Activated CD8-positive, alpha-beta T cell treated with anti-CD3 and anti-CD28 coated beads for 36 hours (primary cell): Measurements from ENCODE around the gene TMCC1. TPM values are rescaled to one million over a fixed set of nuclear protein-coding genes. Genes with fewer than 3 reads are reported as not detected.

ENCODE experiments used
- ATAC-seq: fragments of 200-7000 bp; cut with Tn5 transposase; one replicate; pipeline ENCODE4 v1.10.0; 2021; ENCODE audit warnings: mild to moderate bottlenecking, moderate library complexity
- CTCF ChIA-PET: fragments of 350-600 bp; sonication (Branson Sonifier 250); formaldehyde crosslinking; loops from one replicate; lab custom pipeline; 2021; ENCODE audit warnings: antibody characterized with exemption; lab: Charles Lee
- POLR2A ChIA-PET: fragments of 350-600 bp; sonication (Branson Sonifier 250); formaldehyde crosslinking; loops from one replicate; lab custom pipeline; 2021; ENCODE audit warnings: antibody characterized with exemption; lab: Charles Lee
- DNase-seq: peaks from one replicate; pipeline ENCODE4 v3.0.0-alpha.2; 2020
- H3K27ac Mint-ChIP-seq: one replicate; pipeline ENCODE4 v1.8.0; 2021; ENCODE audit warnings: mild to moderate bottlenecking, mixed read lengths
- H3K27me3 Mint-ChIP-seq: one replicate; pipeline ENCODE4 v1.8.0; 2021; ENCODE audit warnings: mixed read lengths
- H3K36me3 Mint-ChIP-seq: one replicate; pipeline ENCODE4 v1.8.0; 2021; ENCODE audit warnings: low read depth, mixed read lengths
- H3K4me1 Mint-ChIP-seq: one replicate; pipeline ENCODE4 v1.8.0; 2021; ENCODE audit warnings: low read depth, mixed read lengths
- H3K4me3 Mint-ChIP-seq: one replicate; pipeline ENCODE4 v1.8.0; 2021; ENCODE audit warnings: mild to moderate bottlenecking, moderate library complexity, mixed read lengths
- H3K9me3 Mint-ChIP-seq: one replicate; pipeline ENCODE4 v1.8.0; 2021; ENCODE audit warnings: mixed read lengths
- CTCF ChIP-seq: fragments of 200-600 bp; IDR thresholded peaks from one replicate; pipeline ENCODE4 v1.8.0; 2022; ENCODE audit warnings: antibody characterized with exemption, mild to moderate bottlenecking
- intact Hi-C: fragments of 100-400 bp; cut with micrococcal nuclease; formaldehyde crosslinking; loops from one replicate; pipeline ENCODE4 v1.10.0; 2022
- total RNA-seq, 2 experiments: library from RNA; stranded (reverse); gene quantifications; one replicate each; pipeline ENCODE4 v1.2.3, GENCODE V29; 2021

TMCC1 gene
- total RNA-seq, 2 experiments from 2014 or later: 14.1 to 18.0 TPM

GRCh38 chr3:129827765-129828164, 65.7 kb downstream of the TMCC1 start:
- Mint-ChIP-seq H3K4me1 (peaks cover 15% of the 10 kb centered on the region), H3K27ac (no peak overlapping the region), H3K4me3 (no peak overlapping the region), H3K36me3 (no peaks in the 10 kb centered on the region), H3K9me3 (no peaks in the 10 kb centered on the region), H3K27me3 (no peaks in the 10 kb centered on the region)
- intact Hi-C loops: loop anchor here (2.0 to 5.0 kb wide), 4 partner anchors 105 to 337 kb away; no protein-coding TSS in a partner anchor
- ATAC-seq: peak; percentile 94
- TF ChIP-seq CTCF: no peak
- peak; percentile 64 for DNase-seq
- ChIA-PET CTCF (interaction anchor here (0.6 to 5.8 kb wide), 8 partner anchors 20 to 445 kb away, joined by 3 to 46 read pairs (median 4); no protein-coding TSS in a partner anchor), POLR2A (interaction anchor here (0.6 to 1.1 kb wide), 3 partner anchors 11 to 327 kb away, joined by 3 to 4 read pairs (median 4); no protein-coding TSS in a partner anchor)

- H3K4me3 Mint-ChIP-seq: no peak overlapping the region
- no peaks in the 10 kb centered on the region for H3K27me3 Mint-ChIP-seq
- POLR2A ChIA-PET: interaction anchor here (0.7 kb wide), 1 partner anchor 303 kb away, joined by 3 read pairs; no protein-coding TSS in a partner anchor
- peaks cover 2% of the 10 kb centered on the region for H3K36me3 Mint-ChIP-seq
- DNase-seq: peak; percentile 52
- no peak overlapping the region for H3K27ac Mint-ChIP-seq
- CTCF ChIA-PET: interaction anchor here (0.6 to 5.8 kb wide), 33 partner anchors 8 to 343 kb away, joined by 3 to 46 read pairs (median 3); no protein-coding TSS in a partner anchor
- peak; percentile 82 for TF ChIP-seq CTCF
- intact Hi-C loops: loop anchor here (5.0 kb wide), 3 partner anchors 107 to 198 kb away; no protein-coding TSS in a partner anchor
- no peaks in the 10 kb centered on the region for H3K9me3 Mint-ChIP-seq
- peak; percentile 58 for ATAC-seq
- H3K4me1 Mint-ChIP-seq: peaks cover 15% of the 10 kb centered on the region
These were observed 68.5 kb downstream of the TMCC1 start for GRCh38 chr3:129824926-129825541.

GRCh38 chr3:129822679-129823078, 70.8 kb downstream of the TMCC1 start:
- ChIA-PET CTCF (interaction anchor here (0.7 to 1.7 kb wide), 6 partner anchors 14 to 195 kb away, joined by 3 to 4 read pairs (median 3); no protein-coding TSS in a partner anchor), POLR2A (interaction anchor here (1.0 kb wide), 1 partner anchor 28 kb away, joined by 3 read pairs; no protein-coding TSS in a partner anchor)
- Mint-ChIP-seq H3K36me3 (peaks cover 5% of the 10 kb centered on the region), H3K27me3 (no peaks in the 10 kb centered on the region), H3K27ac (no peak overlapping the region), H3K4me3 (no peak overlapping the region), H3K9me3 (no peaks in the 10 kb centered on the region), H3K4me1 (peaks cover 7% of the 10 kb centered on the region)
- intact Hi-C loops: no loop called here
- ATAC-seq (no peak), DNase-seq (no peak)
- TF ChIP-seq CTCF: no peak

GRCh38 chr3:129822241-129822640, 71.3 kb downstream of the TMCC1 start:
- peaks cover 5% of the 10 kb centered on the region for H3K36me3 Mint-ChIP-seq
- intact Hi-C loops: no loop called here
- H3K4me1 Mint-ChIP-seq: peaks cover 3% of the 10 kb centered on the region
- ATAC-seq (no peak), DNase-seq (no peak)
- H3K27me3 Mint-ChIP-seq: no peaks in the 10 kb centered on the region
- POLR2A ChIA-PET: no interaction called here
- CTCF ChIA-PET: interaction anchor here (0.7 to 1.7 kb wide), 5 partner anchors 13 to 195 kb away, joined by 3 to 4 read pairs (median 3); no protein-coding TSS in a partner anchor
- H3K27ac Mint-ChIP-seq: no peak overlapping the region
- TF ChIP-seq CTCF: no peak
- no peaks in the 10 kb centered on the region for H3K9me3 Mint-ChIP-seq
- no peak overlapping the region for H3K4me3 Mint-ChIP-seq

GRCh38 chr3:129820587-129820986, 72.9 kb downstream of the TMCC1 start:
- Mint-ChIP-seq H3K9me3 (no peaks in the 10 kb centered on the region), H3K4me1 (peaks cover 5% of the 10 kb centered on the region), H3K27me3 (no peaks in the 10 kb centered on the region), H3K4me3 (no peak overlapping the region), H3K36me3 (peaks cover 9% of the 10 kb centered on the region), H3K27ac (no peak overlapping the region)
- DNase-seq (no peak), ATAC-seq (no peak)
- ChIA-PET CTCF (no interaction called here), POLR2A (no interaction called here)
- TF ChIP-seq CTCF: no peak
- intact Hi-C loops: no loop called here
